Measurements from ENCODE around the gene FUCA2. TPM values are rescaled to one million over a fixed set of nuclear protein-coding genes. Genes with fewer than 3 reads are reported as not detected.

The FUCA2 gene
- total RNA-seq, 2 donors from 2014 or later = 10.4 to 14.0 TPM

Other genes with a start within 250 kb of the FUCA2 start
- 10 to 100 TPM; 27.3 to 29.0 TPM for gene ADAT2, start 61.0 kb downstream of the FUCA2 start, total RNA-seq
- gene PEX3, start 60.9 kb downstream of the FUCA2 start, total RNA-seq = 10 to 100 TPM; 24.0 to 24.3 TPM
- 10 to 100 TPM; 24.3 to 30.6 TPM for gene PHACTR2, start 166.2 kb upstream of the FUCA2 start, total RNA-seq

All from activated T-cell treated with anti-CD3 and anti-CD28 coated beads, Interleukin-2, amount 50 U/mL, for 72 hours (primary cell).